ENCODE results near the gene TASP1.

DNA sequence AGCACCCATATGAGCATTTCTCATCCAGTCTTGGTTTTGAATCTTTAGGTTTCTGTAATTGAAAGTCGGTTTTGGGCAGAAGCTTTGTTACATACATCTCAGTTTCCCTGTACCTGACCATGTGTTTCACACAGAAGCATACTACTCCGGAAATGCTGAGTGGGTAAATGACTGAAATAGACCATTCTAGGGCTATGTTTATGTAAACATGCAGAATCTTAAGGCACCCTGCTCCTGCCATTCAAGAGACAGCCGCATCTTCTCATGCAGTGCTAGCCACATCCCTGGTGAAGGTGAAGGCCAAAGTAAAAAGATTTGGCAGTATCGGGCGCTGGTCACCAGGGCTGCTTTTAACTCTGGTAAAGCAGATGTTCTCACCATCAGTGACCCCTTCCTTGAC, 246.3 kb downstream of the TASP1 start:
- TF ChIP-seq CTCF (conservative IDR thresholded peaks at IDR 0.05; ENCODE audit: low read depth, low read length) (no peak), EZH2 (IDR thresholded peaks at IDR 0.05; ENCODE audit: low read length, unreplicated experiment) (no peak)
